Measurements from ENCODE around the gene SRSF8. TPM values are rescaled to one million over a fixed set of nuclear protein-coding genes. Genes with fewer than 3 reads are reported as not detected.

The SRSF8 gene
- total RNA-seq, 1 experiment from 2014 or later: 25.1 TPM

DNA sequence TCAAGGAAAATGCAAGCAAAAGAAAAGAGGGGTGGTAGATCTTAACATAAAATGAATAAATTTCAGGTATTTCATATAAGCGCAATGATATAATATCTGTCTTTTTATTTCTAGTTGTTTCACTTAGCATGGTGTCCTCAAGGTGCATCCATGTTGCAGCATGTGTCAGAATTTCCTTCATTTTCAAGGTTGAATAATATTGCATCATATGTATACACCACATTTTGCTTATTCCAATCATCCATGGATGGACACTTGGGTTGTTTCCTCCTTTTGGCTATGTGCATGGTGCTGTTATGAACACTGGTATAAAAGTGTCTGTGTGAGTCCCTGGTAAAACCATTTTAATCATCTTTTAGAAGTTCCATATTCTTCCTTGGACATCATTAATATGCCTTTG is 24.5 kb upstream of the SRSF8 start:
- no peak overlapping the region for H3K14ac ChIP-seq (ENCODE audit: insufficient read depth, low read length)
- H3T11ph ChIP-seq (ENCODE audit: low read length): no peak overlapping the region
- no peaks in the 10 kb centered on the region for H3K79me2 ChIP-seq (ENCODE audit: insufficient read depth, low read length)
- H2AFZ ChIP-seq (ENCODE audit: low read length): no peak overlapping the region
- H2AK5ac ChIP-seq (ENCODE audit: insufficient read length, low read length): no peak overlapping the region
- no peak overlapping the region for H3K27ac ChIP-seq (ENCODE audit: insufficient read length, low read depth, low read length)
- Mint-ChIP-seq H3K4me3 (no peak overlapping the region), H3K27ac (no peak overlapping the region), H3K9me3 (no peaks in the 10 kb centered on the region; a peak in 1 of 5 replicates), H3K36me3 (ENCODE audit: insufficient read depth in 1 of 3, low read depth in 3 of 3) (peaks cover 0 to 2% (median 0%) of the 10 kb centered on the region in 3 experiments; a peak in 1 of 7 replicates), H3K4me1 (no peaks in the 10 kb centered on the region), H3K27me3 (ENCODE audit: low read depth) (peaks cover 29% of the 10 kb centered on the region)
- H2BK120ac ChIP-seq (ENCODE audit: low read depth, low read length, poor library complexity, severe bottlenecking): no peak overlapping the region
- H3K9me3 ChIP-seq (ENCODE audit: control insufficient read depth, low read depth, low read length): no peaks in the 10 kb centered on the region
- H3K23ac ChIP-seq (ENCODE audit: insufficient read length, low read depth, low read length): no peak overlapping the region
- no CpG with 5 or more reads among the region's 1 CpG for WGBS (ENCODE audit: extremely low coverage, insufficient read length, low lambda C conversion rate)
- TF ChIP-seq, protein P1, sequence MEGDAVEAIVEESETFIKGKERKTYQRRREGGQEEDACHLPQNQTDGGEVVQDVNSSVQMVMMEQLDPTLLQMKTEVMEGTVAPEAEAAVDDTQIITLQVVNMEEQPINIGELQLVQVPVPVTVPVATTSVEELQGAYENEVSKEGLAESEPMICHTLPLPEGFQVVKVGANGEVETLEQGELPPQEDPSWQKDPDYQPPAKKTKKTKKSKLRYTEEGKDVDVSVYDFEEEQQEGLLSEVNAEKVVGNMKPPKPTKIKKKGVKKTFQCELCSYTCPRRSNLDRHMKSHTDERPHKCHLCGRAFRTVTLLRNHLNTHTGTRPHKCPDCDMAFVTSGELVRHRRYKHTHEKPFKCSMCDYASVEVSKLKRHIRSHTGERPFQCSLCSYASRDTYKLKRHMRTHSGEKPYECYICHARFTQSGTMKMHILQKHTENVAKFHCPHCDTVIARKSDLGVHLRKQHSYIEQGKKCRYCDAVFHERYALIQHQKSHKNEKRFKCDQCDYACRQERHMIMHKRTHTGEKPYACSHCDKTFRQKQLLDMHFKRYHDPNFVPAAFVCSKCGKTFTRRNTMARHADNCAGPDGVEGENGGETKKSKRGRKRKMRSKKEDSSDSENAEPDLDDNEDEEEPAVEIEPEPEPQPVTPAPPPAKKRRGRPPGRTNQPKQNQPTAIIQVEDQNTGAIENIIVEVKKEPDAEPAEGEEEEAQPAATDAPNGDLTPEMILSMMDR (conservative IDR thresholded peaks at IDR 0.05): no peak
- H4K91ac ChIP-seq (ENCODE audit: insufficient read length, low read depth, low read length): no peak overlapping the region
- no peaks in the 10 kb centered on the region for H4K20me1 ChIP-seq (ENCODE audit: control insufficient read depth, insufficient read depth, insufficient read length)
- no peak overlapping the region for H4K8ac ChIP-seq (replicated peaks; ENCODE audit: insufficient read length, low read depth, low read length)
- no peak overlapping the region for H2BK20ac ChIP-seq (ENCODE audit: low read depth, low read length, poor library complexity, severe bottlenecking)
- no peak for DNase-seq
- no peak overlapping the region for H3K18ac ChIP-seq (ENCODE audit: insufficient read length, low read depth, low read length)
- H3K4me2 ChIP-seq (ENCODE audit: insufficient read depth, insufficient read length, low read length): no peak overlapping the region
- no peak overlapping the region for H2BK5ac ChIP-seq (ENCODE audit: insufficient read length, low read length)
- H2BK12ac ChIP-seq (ENCODE audit: insufficient read length, low read depth, low read length): no peak overlapping the region
- H3K56ac ChIP-seq (ENCODE audit: insufficient read length, low read depth, low read length): no peak overlapping the region
- no peak overlapping the region for H4K5ac ChIP-seq (ENCODE audit: insufficient read length, low read depth, low read length)
- no peak overlapping the region for H3K9ac ChIP-seq (ENCODE audit: extremely low read depth, insufficient read length, low read length)
- no peaks in the 10 kb centered on the region for H3K23me2 ChIP-seq (ENCODE audit: insufficient read length, low read depth, low read length, poor library complexity, severe bottlenecking)
- no peaks in the 10 kb centered on the region for H3K79me1 ChIP-seq (ENCODE audit: insufficient read depth, low read depth, low read length, poor library complexity, severe bottlenecking)
- H2BK15ac ChIP-seq (ENCODE audit: low read depth, low read length): no peak overlapping the region
- H3K4ac ChIP-seq (ENCODE audit: low read depth, low read length): no peak overlapping the region
- H3K4me1 ChIP-seq (ENCODE audit: insufficient read depth, low read length): no peaks in the 10 kb centered on the region
- H3K27me3 ChIP-seq (ENCODE audit: insufficient read depth, low read length): no peaks in the 10 kb centered on the region
